Lower leg skin (tissue), 3 donors: Measurements from ENCODE around the gene ACBD3.

Experiments used
- POLR2A ChIP-seq, 2 donors: fragments of 450-650 bp; IDR thresholded peaks; one replicate each; pipeline ENCODE4 v1.6.1; 2016 to 2017; ENCODE audit warnings: antibody characterized with exemption in 2 of 2, mild to moderate bottlenecking in 1 of 2, moderate library complexity in 1 of 2
- TF ChIP-seq, protein P1 (sequence below), 3 donors: fragments of 450-650 bp; IDR thresholded peaks; one replicate each; pipeline ENCODE4 v1.5.1; 2016; ENCODE audit warnings: antibody characterized with exemption in 3 of 3, mild to moderate bottlenecking in 3 of 3, moderate library complexity in 2 of 3

DNA sequence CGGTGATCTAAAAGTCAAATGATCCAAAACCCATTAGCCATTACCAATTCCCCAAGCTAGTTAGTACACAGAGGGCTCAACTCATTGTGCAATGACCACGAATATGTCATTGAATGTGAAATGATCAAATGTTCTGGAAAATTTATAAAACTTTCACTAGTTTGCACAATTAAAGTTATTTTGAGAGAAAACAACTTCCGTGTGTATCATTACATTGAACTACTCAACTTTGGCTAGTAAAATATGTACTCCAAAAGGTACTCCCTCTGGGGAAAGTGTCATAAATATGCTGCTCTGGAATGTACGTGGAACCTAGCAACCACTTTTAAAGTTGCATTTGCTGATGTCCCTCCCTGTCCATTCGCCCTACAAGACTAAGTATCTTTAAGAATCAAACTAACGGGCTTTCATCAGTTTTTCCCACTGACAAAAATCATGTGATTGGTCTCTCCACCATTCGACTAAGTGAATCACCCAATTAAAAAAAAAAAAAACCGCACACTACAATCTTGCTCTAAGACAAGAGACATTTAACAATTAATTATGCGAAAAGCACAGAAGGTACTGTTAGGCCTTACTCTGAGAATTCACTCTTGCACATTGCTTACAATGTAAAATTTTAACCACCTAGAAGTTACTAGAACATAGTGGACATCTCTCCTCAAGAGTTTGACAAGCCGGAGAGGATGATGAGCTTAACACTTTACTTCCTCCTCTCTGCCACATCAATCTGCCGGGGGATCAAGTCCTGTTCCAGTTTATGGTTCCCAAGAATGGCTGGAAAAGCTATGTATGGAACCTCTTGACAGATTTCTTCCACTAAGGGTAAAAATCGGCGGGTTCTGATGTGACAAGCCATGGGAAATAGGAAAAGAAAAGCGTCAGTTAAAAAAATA, 1.2 kb downstream of the ACBD3 start:
- TF ChIP-seq, protein P1, sequence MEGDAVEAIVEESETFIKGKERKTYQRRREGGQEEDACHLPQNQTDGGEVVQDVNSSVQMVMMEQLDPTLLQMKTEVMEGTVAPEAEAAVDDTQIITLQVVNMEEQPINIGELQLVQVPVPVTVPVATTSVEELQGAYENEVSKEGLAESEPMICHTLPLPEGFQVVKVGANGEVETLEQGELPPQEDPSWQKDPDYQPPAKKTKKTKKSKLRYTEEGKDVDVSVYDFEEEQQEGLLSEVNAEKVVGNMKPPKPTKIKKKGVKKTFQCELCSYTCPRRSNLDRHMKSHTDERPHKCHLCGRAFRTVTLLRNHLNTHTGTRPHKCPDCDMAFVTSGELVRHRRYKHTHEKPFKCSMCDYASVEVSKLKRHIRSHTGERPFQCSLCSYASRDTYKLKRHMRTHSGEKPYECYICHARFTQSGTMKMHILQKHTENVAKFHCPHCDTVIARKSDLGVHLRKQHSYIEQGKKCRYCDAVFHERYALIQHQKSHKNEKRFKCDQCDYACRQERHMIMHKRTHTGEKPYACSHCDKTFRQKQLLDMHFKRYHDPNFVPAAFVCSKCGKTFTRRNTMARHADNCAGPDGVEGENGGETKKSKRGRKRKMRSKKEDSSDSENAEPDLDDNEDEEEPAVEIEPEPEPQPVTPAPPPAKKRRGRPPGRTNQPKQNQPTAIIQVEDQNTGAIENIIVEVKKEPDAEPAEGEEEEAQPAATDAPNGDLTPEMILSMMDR (IDR thresholded peaks at IDR 0.05), result no peak
- TF ChIP-seq POLR2A (IDR thresholded peaks at IDR 0.05), result no peak
